SH-SY5Y (cell line): ENCODE results near the gene PRG3.

Experiments
- GATA2 ChIP-seq: IDR thresholded peaks from 2 replicates; pipeline ENCODE4 v1.6.1; 2011; ENCODE audit warnings: mild to moderate bottlenecking, low read depth, low read length
- GATA3 ChIP-seq: IDR thresholded peaks from 2 replicates; pipeline ENCODE4 v1.6.1; 2011; ENCODE audit warnings: low read depth, mild to moderate bottlenecking, low read length, moderate library complexity

GRCh38 chr11:57341250-57341808 lies 39.6 kb downstream of the PRG3 start:
- TF ChIP-seq GATA2, result no peak
- no peak for TF ChIP-seq GATA3
